ENCODE data around the gene KDM6A. TPM values are rescaled to one million over a fixed set of nuclear protein-coding genes. Genes with fewer than 3 reads are reported as not detected.
A peak's percentile ranks its signal among the peaks of the same experiment; 100 is the strongest.

Gene KDM6A
- total and polyA plus RNA-seq, 9 of the 15 experiments (the other 6 are each of a cell fraction or from before 2014, with no cell fraction given) = 8.4 to 34.3 (median 22.9) TPM

- H3K4me3 ChIP-seq = no peak overlapping the region
- DNase-seq (ENCODE audit: extremely low read depth in 1 of 4, low spot score in 3 of 4) (no peak), ATAC-seq (no peak), FAIRE-seq (no peak)
- H3K27me3 ChIP-seq (ENCODE audit: control insufficient read depth in 2 of 2, insufficient read depth in 2 of 2, low read length in 2 of 2) = no peaks in the 10 kb centered on the region
- intact Hi-C loops (cut with micrococcal nuclease) (no loop called here), in situ Hi-C loops (cut with MboI) (no loop called here)
- H3K9me3 ChIP-seq (replicated peaks; ENCODE audit: control insufficient read depth, insufficient read depth, low read depth, low read length) = no peaks in the 10 kb centered on the region
- H4K20me1 ChIP-seq (replicated peaks; ENCODE audit: control insufficient read depth, insufficient read depth, low read length) = peaks cover 17% of the 10 kb centered on the region
- 91% methylated on average over 4 of the region's 10 CpGs for WGBS (ENCODE audit: insufficient coverage, low coverage, missing lambda C conversion rate)
- peaks cover 9% of the 10 kb centered on the region; the same call in 2 of the 3 replicates for H3K36me3 ChIP-seq (ENCODE audit: control insufficient read depth, insufficient read depth, low read length)
- peaks cover 3% of the 10 kb centered on the region for H3K9me1 ChIP-seq (ENCODE audit: control insufficient read depth, insufficient read depth, low read length)
- no peak overlapping the region for H3K4me2 ChIP-seq (ENCODE audit: insufficient read depth, low read length)
- ChIA-PET POLR2A (interaction anchor here (2.6 kb wide), 1 partner anchor 17 kb away, joined by 12 read pairs; no protein-coding TSS in a partner anchor), CTCF (ENCODE audit: low intra/inter-chr PET ratio) (no interaction called here)
- H3K4me1 ChIP-seq (replicated peaks in 1 of 2; ENCODE audit: control insufficient read depth in 2 of 2, insufficient read depth in 2 of 2, low read length in 2 of 2) = peaks cover 2 to 4% of the 10 kb centered on the region in 2 experiments; a peak in 3 of 5 replicates
- no peak overlapping the region for H3K9ac ChIP-seq (ENCODE audit: insufficient read depth in 1 of 2, low read depth in 2 of 2, low read length in 2 of 2)
- H2AFZ ChIP-seq (ENCODE audit: low read depth, low read length) = no peak overlapping the region
- peaks cover 98% of the 10 kb centered on the region for H3K79me2 ChIP-seq (ENCODE audit: control insufficient read depth, insufficient read depth, low read length)
- TF ChIP-seq CEBPB (tag; IDR thresholded peaks at IDR 0.05) (peak; percentile 41), LARP7 (IDR thresholded peaks at IDR 0.05) (no peak)
- H3K27ac ChIP-seq (ENCODE audit: extremely low read depth, low read depth, low read length) = no peak overlapping the region
- BruUV-seq (replicated peaks) = no TSS peak
These were observed 8.6 kb downstream of the KDM6A start for GRCh38 chrX:44881549-44881948.

GRCh38 chrX:44882635-44883034 is 9.6 kb downstream of the KDM6A start:
- FAIRE-seq (no peak), ATAC-seq (no peak), DNase-seq (ENCODE audit: extremely low read depth in 1 of 4, low spot score in 3 of 4) (no peak)
- POLR2A ChIA-PET = interaction anchor here (1.0 to 2.6 kb wide), 2 partner anchors 9 to 16 kb away, joined by 4 to 12 read pairs; no protein-coding TSS in a partner anchor
- no TSS peak for BruUV-seq (replicated peaks)
- CTCF ChIA-PET (ENCODE audit: low intra/inter-chr PET ratio) = no interaction called here
- H3K9me3 ChIP-seq (replicated peaks; ENCODE audit: control insufficient read depth, insufficient read depth, low read depth, low read length) = no peaks in the 10 kb centered on the region
- in situ Hi-C loops (cut with MboI) = no loop called here
- H3K4me1 ChIP-seq (replicated peaks in 1 of 2; ENCODE audit: control insufficient read depth in 2 of 2, insufficient read depth in 2 of 2, low read length in 2 of 2) = peaks cover 2 to 4% of the 10 kb centered on the region in 2 experiments; a peak in 3 of 5 replicates
- no peak overlapping the region for H3K4me3 ChIP-seq
- 0 out of 3 replicates have a peak, but pooled peaks cover 3% of the 10 kb centered on the region for H3K36me3 ChIP-seq (ENCODE audit: control insufficient read depth, insufficient read depth, low read length)
- peaks cover 3% of the 10 kb centered on the region for H3K9me1 ChIP-seq (ENCODE audit: control insufficient read depth, insufficient read depth, low read length)
- H3K4me2 ChIP-seq (ENCODE audit: insufficient read depth, low read length) = no peak overlapping the region
- intact Hi-C loops (cut with micrococcal nuclease) = no loop called here
- H2AFZ ChIP-seq (ENCODE audit: low read depth, low read length) = no peak overlapping the region
- no peaks in the 10 kb centered on the region for H3K27me3 ChIP-seq (ENCODE audit: control insufficient read depth in 2 of 2, insufficient read depth in 2 of 2, low read length in 2 of 2)
- H3K9ac ChIP-seq (ENCODE audit: insufficient read depth in 1 of 2, low read depth in 2 of 2, low read length in 2 of 2) = no peak overlapping the region
- H4K20me1 ChIP-seq (replicated peaks; ENCODE audit: control insufficient read depth, insufficient read depth, low read length) = peaks cover 20% of the 10 kb centered on the region
- peaks cover 98% of the 10 kb centered on the region for H3K79me2 ChIP-seq (ENCODE audit: control insufficient read depth, insufficient read depth, low read length)
- H3K27ac ChIP-seq (ENCODE audit: extremely low read depth, low read depth, low read length) = no peak overlapping the region
- TF ChIP-seq CSDE1 (IDR thresholded peaks at IDR 0.05) (no peak), NCOA2 (IDR thresholded peaks at IDR 0.05; ENCODE audit: partially characterized antibody in 2 of 2) (no peak), CBFA2T2 (conservative IDR thresholded peaks at IDR 0.05) (no peak), ZNF696 (CRISPR knock-in tag; conservative IDR thresholded peaks at IDR 0.05) (no peak), JUND (IDR thresholded peaks at IDR 0.05; ENCODE audit: borderline replicate concordance, low read depth, low read length) (no peak), JUND (tag; IDR thresholded peaks at IDR 0.05; ENCODE audit: borderline replicate concordance, low read depth, low read length) (no peak), SMAD2 (IDR thresholded peaks at IDR 0.05; ENCODE audit: low read depth, low read length) (no peak), ZNF707 (CRISPR knock-in tag; conservative IDR thresholded peaks at IDR 0.05) (no peak), ZBTB5 (IDR thresholded peaks at IDR 0.05) (no peak), RBM39 (optimal IDR thresholded peaks at IDR 0.05; ENCODE audit: low read depth, low read length) (no peak), IFI16 (CRISPR knock-in tag; IDR thresholded peaks at IDR 0.05) (no peak), ZKSCAN1 (IDR thresholded peaks at IDR 0.05; ENCODE audit: low read depth, low read length) (no peak), XRCC4 (IDR thresholded peaks at IDR 0.05; ENCODE audit: extremely low read depth, insufficient read depth, insufficient read length) (no peak), SP2 (IDR thresholded peaks at IDR 0.05; ENCODE audit: extremely low read depth, low read depth, low read length, poor library complexity, severe bottlenecking) (no peak), RUNX1 (IDR thresholded peaks at IDR 0.05; ENCODE audit: low read depth) (no peak)
